H1 (cell line): ENCODE measurements around the gene SLC30A9. TPM values are rescaled to one million over a fixed set of nuclear protein-coding genes. Genes with fewer than 3 reads are reported as not detected.

Source experiments
- CTCF ChIP-seq, 3 experiments: IDR thresholded peaks; 1 replicate in 2 of 3; 2 replicates in 1 of 3; pipeline versions ENCODE4 v1.5.1 to v1.6.1; 2011; ENCODE audit warnings: low read length in 3 of 3, mild to moderate bottlenecking in 3 of 3, inconsistent platforms in 2 of 3, low read depth in 1 of 3, moderate library complexity in 1 of 3; ENCODE audit not compliant: insufficient read depth in 1 of 3; ENCODE audit errors: control extremely low read depth in 1 of 3
- FOSL1 ChIP-seq: IDR thresholded peaks from 2 replicates; pipeline ENCODE4 v1.6.1; 2011; ENCODE audit warnings: mild to moderate bottlenecking, low read depth, low read length, moderate library complexity; ENCODE audit not compliant: insufficient read depth
- polyA plus RNA-seq, 7 experiments: library from polyadenylated mRNA; depleted of rRNA in 3 of 7; stranded (reverse) in 5 of 7; unstranded in 2 of 7; fragments of >200 nt in 5 of 7; fragments of 200-250 nt in 2 of 7; gene quantifications; 1 replicate in 5 of 7; 2 replicates in 1 of 7; 4 replicates in 1 of 7; pipeline versions ENCODE4 v1.2.1 to v1.2.3, GENCODE V29; 2011 to 2013; ENCODE audit warnings: missing spikeins in 2 of 7, mixed read lengths in 2 of 7
- total RNA-seq: library from RNA; stranded (reverse); fragmentation: NEBNext Ultra II Directional; extraction: Animal tissue kit (Norgen Biotek cat#: 25700); gene quantifications from 2 replicates; pipeline ENCODE4 v1.2.1, GENCODE V29; 2021

Gene SLC30A9
- total and polyA plus RNA-seq, 2 of the 8 experiments (the other 6 are each of a cell fraction or from before 2014, with no cell fraction given), result 41.2 to 67.2 TPM

- TF ChIP-seq CTCF (IDR thresholded peaks at IDR 0.05; ENCODE audit: control extremely low read depth in 1 of 3, insufficient read depth in 1 of 3, low read depth in 1 of 3, low read length in 3 of 3) (no peak), FOSL1 (no peak)
These were observed 111.2 kb downstream of the SLC30A9 start (continued) for GRCh38 chr4:42101446-42101975.
